Dedifferentiated amniotic fluid mesenchymal stem cell (primary cell): ENCODE data around the gene C20orf144.
A peak's percentile ranks its signal among the peaks of the same experiment; 100 is the strongest.

Experiments
- DNase-seq: peaks from one replicate; pipeline ENCODE4 v3.0.0-alpha.2; 2016; ENCODE audit errors: extremely low spot score

C20orf144 gene

GRCh38 chr20:33664762-33665144 lies 2.6 kb downstream of the C20orf144 start:
- no peak for DNase-seq

- peak; percentile 97 for DNase-seq
Observed at GRCh38 chr20:33666293-33667244, 4.4 kb downstream of the C20orf144 start, which contains the start of gene ACTL10. Gene ACTL10, plus strand, starts transcription at chr20:33666943. Its CDS starts 555 bp downstream, at chr20:33667498.

GRCh38 chr20:33667245-33667675 lies 5.1 kb downstream of the C20orf144 start:
- no peak for DNase-seq

GRCh38 chr20:33667676-33668465 lies 5.7 kb downstream of the C20orf144 start:
- DNase-seq: peak; percentile 63

- no peak for DNase-seq
Observed at GRCh38 chr20:33668466-33669155, 6.5 kb downstream of the C20orf144 start.

- no peak for DNase-seq
Observed at GRCh38 chr20:33669224-33669623, 7.1 kb downstream of the C20orf144 start.

- no peak for DNase-seq
Observed at GRCh38 chr20:33669873-33670640, 7.9 kb downstream of the C20orf144 start.

- no peak for DNase-seq
Observed at GRCh38 chr20:33670715-33671499, 8.8 kb downstream of the C20orf144 start.

GRCh38 chr20:33671573-33672288 lies 9.6 kb downstream of the C20orf144 start:
- no peak for DNase-seq

GRCh38 chr20:33672426-33673113 lies 10.4 kb downstream of the C20orf144 start:
- DNase-seq: no peak

GRCh38 chr20:33673114-33673409 lies 10.9 kb downstream of the C20orf144 start:
- no peak for DNase-seq

GRCh38 chr20:33673410-33674293 lies 11.5 kb downstream of the C20orf144 start:
- no peak for DNase-seq

- peak; percentile 30 for DNase-seq
Observed at GRCh38 chr20:33674294-33675135, 12.4 kb downstream of the C20orf144 start, which contains the start of gene NECAB3. Gene NECAB3, minus strand, starts transcription at chr20:33674428. Its CDS starts 76 bp downstream, at chr20:33674352.

GRCh38 chr20:33675136-33675959 lies 13.2 kb downstream of the C20orf144 start:
- DNase-seq: no peak

GRCh38 chr20:33676121-33676520 lies 14.0 kb downstream of the C20orf144 start:
- DNase-seq: no peak
